ENCODE data around the gene OR2J2. TPM values are rescaled to one million over a fixed set of nuclear protein-coding genes. Genes with fewer than 3 reads are reported as not detected.
"Not testable (repeated sequence)": the region's sequence is repeated elsewhere in the genome, so short reads cannot be mapped to it uniquely, and the experiment has no call there.

Gene OR2J2
- total RNA-seq, 1 experiment from 2014 or later: not detected

GRCh38 chr6:29141606-29142005 lies 29.1 kb upstream of the OR2J2 start:
- POLR2A ChIA-PET: no interaction called here
- Mint-ChIP-seq H3K4me3 (no peak overlapping the region), H3K4me1 (peaks cover 11% of the 10 kb centered on the region), H3K9me3 (peaks cover 47% of the 10 kb centered on the region), H3K27ac (no peak overlapping the region), H3K36me3 (peaks cover 26% of the 10 kb centered on the region), H3K27me3 (ENCODE audit: low read depth) (no peaks in the 10 kb centered on the region; the same call in 1 of the 2 replicates)
- TF ChIP-seq ESRRA (CRISPR knock-in tag; IDR thresholded peaks at IDR 0.05; ENCODE audit: borderline replicate concordance) (no peak), ZNF532 (CRISPR knock-in tag; IDR thresholded peaks at IDR 0.05; ENCODE audit: borderline replicate concordance) (no peak)
- ATAC-seq (no peak), DNase-seq (ENCODE audit: low spot score) (no peak)
- CTCF ChIA-PET: no interaction called here

- Mint-ChIP-seq H3K36me3 (peaks cover 26% of the 10 kb centered on the region), H3K9me3 (peaks cover 47% of the 10 kb centered on the region), H3K27me3 (ENCODE audit: low read depth) (no peaks in the 10 kb centered on the region; the same call in 1 of the 2 replicates), H3K27ac (no peak overlapping the region), H3K4me1 (peaks cover 14% of the 10 kb centered on the region), H3K4me3 (no peak overlapping the region)
- TF ChIP-seq CBFB (CRISPR knock-in tag; IDR thresholded peaks at IDR 0.05; ENCODE audit: low read depth) (no peak), RELA (CRISPR knock-in tag; IDR thresholded peaks at IDR 0.05; ENCODE audit: borderline replicate concordance) (no peak), SP1 (CRISPR knock-in tag; conservative IDR thresholded peaks at IDR 0.05) (no peak), ZBTB21 (CRISPR knock-in tag; IDR thresholded peaks at IDR 0.05; ENCODE audit: borderline replicate concordance) (no peak), JUN (CRISPR knock-in tag; IDR thresholded peaks at IDR 0.05) (no peak), ATF6 (CRISPR knock-in tag; IDR thresholded peaks at IDR 0.05) (no peak), SMAD3 (CRISPR knock-in tag; IDR thresholded peaks at IDR 0.05; ENCODE audit: borderline replicate concordance) (no peak), MYBL2 (CRISPR knock-in tag; IDR thresholded peaks at IDR 0.05) (no peak), NFATC4 (CRISPR knock-in tag; IDR thresholded peaks at IDR 0.05) (no peak), ZNF396 (CRISPR knock-in tag; IDR thresholded peaks at IDR 0.05; ENCODE audit: borderline replicate concordance) (no peak), ZNF121 (CRISPR knock-in tag; IDR thresholded peaks at IDR 0.05) (no peak), FOXP1 (CRISPR knock-in tag; IDR thresholded peaks at IDR 0.05; ENCODE audit: borderline replicate concordance) (no peak)
- DNase-seq (ENCODE audit: low spot score) (no peak), ATAC-seq (no peak)
- POLR2A ChIA-PET: no interaction called here
- CTCF ChIA-PET: no interaction called here
These were observed 28.4 kb upstream of the OR2J2 start for GRCh38 chr6:29142309-29142708.

- Mint-ChIP-seq H3K9me3 (peaks cover 56% of the 10 kb centered on the region), H3K36me3 (peaks cover 26% of the 10 kb centered on the region), H3K27me3 (ENCODE audit: low read depth) (no peaks in the 10 kb centered on the region; the same call in 1 of the 2 replicates), H3K4me3 (no peak overlapping the region), H3K27ac (no peak overlapping the region), H3K4me1 (peaks cover 14% of the 10 kb centered on the region)
- DNase-seq (ENCODE audit: low spot score) (no peak), ATAC-seq (no peak)
- no peak for TF ChIP-seq NR2C2 (CRISPR knock-in tag; IDR thresholded peaks at IDR 0.05)
- ChIA-PET POLR2A (no interaction called here), CTCF (no interaction called here)
These were observed 24.5 kb upstream of the OR2J2 start for GRCh38 chr6:29146179-29146578.

- no peak for TF ChIP-seq JAZF1 (CRISPR knock-in tag; IDR thresholded peaks at IDR 0.05)
- TF ChIP-seq NFYB (CRISPR knock-in tag; conservative IDR thresholded peaks at IDR 0.05; ENCODE audit: low read depth): no peak
- no peak for TF ChIP-seq ZNF512 (CRISPR knock-in tag; IDR thresholded peaks at IDR 0.05; ENCODE audit: borderline replicate concordance)
- TF ChIP-seq CREB1 (CRISPR knock-in tag; IDR thresholded peaks at IDR 0.05): no peak
- no peak for TF ChIP-seq IRF2 (CRISPR knock-in tag; IDR thresholded peaks at IDR 0.05; ENCODE audit: borderline replicate concordance, low read depth)
- no peak for TF ChIP-seq SMAD4 (CRISPR knock-in tag; IDR thresholded peaks at IDR 0.05)
- no peak for TF ChIP-seq MXD4 (CRISPR knock-in tag; IDR thresholded peaks at IDR 0.05; ENCODE audit: borderline replicate concordance)
- peaks cover 14% of the 10 kb centered on the region for H3K4me1 Mint-ChIP-seq
- no peak overlapping the region for H3K4me3 Mint-ChIP-seq
- peaks cover 25% of the 10 kb centered on the region for H3K36me3 Mint-ChIP-seq
- POLR2A ChIA-PET: no interaction called here
- H3K9me3 Mint-ChIP-seq: peaks cover 54% of the 10 kb centered on the region
- no peak overlapping the region for H3K27ac Mint-ChIP-seq
- ATAC-seq (no peak), DNase-seq (ENCODE audit: low spot score) (no peak)
- CTCF ChIA-PET: no interaction called here
- no peaks in the 10 kb centered on the region; the same call in 1 of the 2 replicates for H3K27me3 Mint-ChIP-seq (ENCODE audit: low read depth)
These were observed 23.6 kb upstream of the OR2J2 start for GRCh38 chr6:29147074-29147473.

GRCh38 chr6:29149444-29149843 lies 21.3 kb upstream of the OR2J2 start:
- DNase-seq (ENCODE audit: low spot score); H3K27me3 Mint-ChIP-seq (ENCODE audit: low read depth); POLR2A ChIA-PET; H3K27ac Mint-ChIP-seq; H3K4me3 Mint-ChIP-seq; ATAC-seq; H3K36me3 Mint-ChIP-seq: not testable (repeated sequence)
- CTCF ChIA-PET: interaction anchor here (0.6 kb wide), 1 partner anchor 265 kb away, joined by 3 read pairs; no protein-coding TSS in a partner anchor
- peaks cover 31% of the 10 kb centered on the region for H3K9me3 Mint-ChIP-seq
- peaks cover 14% of the 10 kb centered on the region for H3K4me1 Mint-ChIP-seq

Data from WTC11 (cell line).